Neural progenitor cell (in vitro differentiated cells): ENCODE measurements around the gene PRKCA.

Source experiments
- EZH2 ChIP-seq: fragments of 200-600 bp; sonication (generic); IDR thresholded peaks from 2 replicates; pipeline ENCODE4 v1.6.1; 2017; ENCODE audit warnings: antibody characterized with exemption, mild to moderate bottlenecking, moderate library complexity
- TF ChIP-seq, protein P1 (sequence below): fragments of 200-600 bp; sonication (generic); IDR thresholded peaks from 2 replicates; pipeline ENCODE4 v1.5.1; 2017; ENCODE audit warnings: antibody characterized with exemption, mild to moderate bottlenecking

DNA sequence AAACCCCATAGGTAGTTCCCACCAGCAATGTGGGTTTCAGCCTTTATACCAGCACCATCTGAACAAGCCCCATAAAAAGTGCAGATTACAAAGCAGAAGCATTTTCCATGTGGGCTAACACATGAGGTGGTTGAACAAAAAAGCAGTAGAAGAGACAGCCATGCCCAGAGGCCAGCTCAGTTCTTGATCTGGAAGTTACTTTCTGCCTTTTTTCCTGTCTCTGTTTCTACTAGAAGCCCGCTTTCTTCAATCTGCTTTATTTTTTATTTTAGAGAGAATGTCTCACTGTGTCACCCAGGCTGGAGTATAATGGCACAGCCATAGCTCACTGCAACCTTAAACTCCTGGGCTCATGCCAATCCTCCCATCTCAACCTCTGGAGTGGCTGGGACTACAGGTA lies 41.7 kb upstream of the PRKCA start:
- TF ChIP-seq, protein P1, sequence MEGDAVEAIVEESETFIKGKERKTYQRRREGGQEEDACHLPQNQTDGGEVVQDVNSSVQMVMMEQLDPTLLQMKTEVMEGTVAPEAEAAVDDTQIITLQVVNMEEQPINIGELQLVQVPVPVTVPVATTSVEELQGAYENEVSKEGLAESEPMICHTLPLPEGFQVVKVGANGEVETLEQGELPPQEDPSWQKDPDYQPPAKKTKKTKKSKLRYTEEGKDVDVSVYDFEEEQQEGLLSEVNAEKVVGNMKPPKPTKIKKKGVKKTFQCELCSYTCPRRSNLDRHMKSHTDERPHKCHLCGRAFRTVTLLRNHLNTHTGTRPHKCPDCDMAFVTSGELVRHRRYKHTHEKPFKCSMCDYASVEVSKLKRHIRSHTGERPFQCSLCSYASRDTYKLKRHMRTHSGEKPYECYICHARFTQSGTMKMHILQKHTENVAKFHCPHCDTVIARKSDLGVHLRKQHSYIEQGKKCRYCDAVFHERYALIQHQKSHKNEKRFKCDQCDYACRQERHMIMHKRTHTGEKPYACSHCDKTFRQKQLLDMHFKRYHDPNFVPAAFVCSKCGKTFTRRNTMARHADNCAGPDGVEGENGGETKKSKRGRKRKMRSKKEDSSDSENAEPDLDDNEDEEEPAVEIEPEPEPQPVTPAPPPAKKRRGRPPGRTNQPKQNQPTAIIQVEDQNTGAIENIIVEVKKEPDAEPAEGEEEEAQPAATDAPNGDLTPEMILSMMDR, result no peak
- no peak for TF ChIP-seq EZH2
